ENCODE data around the gene GNB1L. TPM values are rescaled to one million over a fixed set of nuclear protein-coding genes. Genes with fewer than 3 reads are reported as not detected.
A peak's percentile ranks its signal among the peaks of the same experiment; 100 is the strongest.

GNB1L gene
- total and polyA plus RNA-seq, 9 of the 15 experiments (the other 6 are each of a cell fraction or from before 2014, with no cell fraction given): 0.56 to 50.5 (median 10.2) TPM

DNA sequence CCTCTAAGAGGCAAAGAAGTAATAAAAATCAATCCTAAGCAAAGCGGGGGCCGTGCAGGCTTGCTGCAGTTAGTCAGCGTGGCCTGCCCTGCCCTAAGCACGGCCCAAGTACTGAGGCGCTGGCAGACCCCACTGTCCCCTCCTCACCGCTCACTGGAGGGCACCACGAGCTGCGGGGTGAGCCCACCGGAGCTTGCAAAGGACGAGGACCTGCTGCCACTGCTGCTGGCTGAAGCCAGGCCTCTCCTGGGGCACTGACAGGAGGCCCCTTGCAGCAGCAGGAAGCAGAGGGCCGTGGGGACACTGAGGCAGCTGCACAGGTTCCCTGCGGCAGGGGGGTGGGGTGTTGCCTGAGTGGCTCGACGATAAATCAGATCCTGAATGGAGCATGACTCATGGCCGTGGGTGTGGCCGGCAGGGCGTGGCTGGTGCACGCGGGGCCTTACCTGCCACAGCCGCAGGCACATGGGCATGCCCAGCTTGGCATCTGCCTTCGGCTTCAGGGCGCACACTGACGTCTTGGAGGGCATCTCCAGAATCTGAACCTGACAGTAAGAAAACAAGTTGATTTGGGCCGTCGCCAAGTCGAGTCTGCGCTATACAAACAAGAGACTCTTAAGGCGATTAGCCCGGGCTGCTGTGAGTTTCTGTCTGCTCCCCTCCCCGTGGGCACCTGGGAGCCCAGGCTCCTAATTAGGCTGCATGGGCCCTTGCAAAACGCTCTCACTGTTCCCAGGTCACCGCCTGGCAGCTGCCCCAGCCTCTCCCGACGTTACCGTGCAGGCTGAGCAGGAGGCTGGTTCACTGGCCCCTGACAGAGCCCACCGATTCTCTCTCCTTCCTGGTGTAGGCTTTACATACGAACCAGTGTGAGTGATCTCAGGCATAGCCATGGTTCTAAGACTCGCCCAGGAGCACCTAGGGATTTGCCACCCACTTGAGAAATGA, 48.2 kb downstream of the GNB1L start (continued):
- TF ChIP-seq SAFB (IDR thresholded peaks at IDR 0.05; ENCODE audit: borderline replicate concordance, low read depth, low read length) (0 out of 2 replicates have a peak, but pooled peaks have one; percentile 26), SMARCC2 (IDR thresholded peaks at IDR 0.05; ENCODE audit: low read depth) (no peak; the same call in none of the 2 replicates), HMGN3 (IDR thresholded peaks at IDR 0.05; ENCODE audit: borderline replicate concordance, extremely low read depth, insufficient read length, low read depth, low read length) (peak; percentile 98), BACH1 (tag; IDR thresholded peaks at IDR 0.05) (no peak), GABPB1 (CRISPR knock-in tag; IDR thresholded peaks at IDR 0.05) (no peak), NCOA1 (IDR thresholded peaks at IDR 0.05; ENCODE audit: low read depth) (peak; percentile 39; the same call in 1 of the 2 replicates), TGIF2 (CRISPR knock-in tag; IDR thresholded peaks at IDR 0.05) (no peak), TRIM28 (IDR thresholded peaks at IDR 0.05) (no peak), ELF4 (CRISPR knock-in tag; IDR thresholded peaks at IDR 0.05) (no peak), CBX1 (IDR thresholded peaks at IDR 0.05; ENCODE audit: low read depth) (no peak), ZNF551 (CRISPR knock-in tag; IDR thresholded peaks at IDR 0.05) (no peak), MEF2D (tag; conservative IDR thresholded peaks at IDR 0.05; ENCODE audit: low read depth) (no peak), GABPB2 (CRISPR knock-in tag; conservative IDR thresholded peaks at IDR 0.05) (no peak), GTF2E2 (tag; IDR thresholded peaks at IDR 0.05) (no peak), ZKSCAN1 (IDR thresholded peaks at IDR 0.05; ENCODE audit: low read depth, low read length) (peak; percentile 63; the same call in 1 of the 2 replicates)
- TF ChIP-seq, protein P1, sequence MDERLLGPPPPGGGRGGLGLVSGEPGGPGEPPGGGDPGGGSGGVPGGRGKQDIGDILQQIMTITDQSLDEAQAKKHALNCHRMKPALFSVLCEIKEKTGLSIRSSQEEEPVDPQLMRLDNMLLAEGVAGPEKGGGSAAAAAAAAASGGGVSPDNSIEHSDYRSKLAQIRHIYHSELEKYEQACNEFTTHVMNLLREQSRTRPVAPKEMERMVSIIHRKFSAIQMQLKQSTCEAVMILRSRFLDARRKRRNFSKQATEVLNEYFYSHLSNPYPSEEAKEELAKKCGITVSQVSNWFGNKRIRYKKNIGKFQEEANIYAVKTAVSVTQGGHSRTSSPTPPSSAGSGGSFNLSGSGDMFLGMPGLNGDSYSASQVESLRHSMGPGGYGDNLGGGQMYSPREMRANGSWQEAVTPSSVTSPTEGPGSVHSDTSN (CRISPR knock-in tag; IDR thresholded peaks at IDR 0.05; ENCODE audit: low read depth): peak; percentile 87
- TF ChIP-seq, protein P1 (tag; conservative IDR thresholded peaks at IDR 0.05; ENCODE audit: low read depth): peak; percentile 98
- TF ChIP-seq, protein P2, sequence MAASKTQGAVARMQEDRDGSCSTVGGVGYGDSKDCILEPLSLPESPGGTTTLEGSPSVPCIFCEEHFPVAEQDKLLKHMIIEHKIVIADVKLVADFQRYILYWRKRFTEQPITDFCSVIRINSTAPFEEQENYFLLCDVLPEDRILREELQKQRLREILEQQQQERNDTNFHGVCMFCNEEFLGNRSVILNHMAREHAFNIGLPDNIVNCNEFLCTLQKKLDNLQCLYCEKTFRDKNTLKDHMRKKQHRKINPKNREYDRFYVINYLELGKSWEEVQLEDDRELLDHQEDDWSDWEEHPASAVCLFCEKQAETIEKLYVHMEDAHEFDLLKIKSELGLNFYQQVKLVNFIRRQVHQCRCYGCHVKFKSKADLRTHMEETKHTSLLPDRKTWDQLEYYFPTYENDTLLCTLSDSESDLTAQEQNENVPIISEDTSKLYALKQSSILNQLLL (CRISPR knock-in tag; IDR thresholded peaks at IDR 0.05; ENCODE audit: borderline replicate concordance): no peak
- TF ChIP-seq, protein P3, sequence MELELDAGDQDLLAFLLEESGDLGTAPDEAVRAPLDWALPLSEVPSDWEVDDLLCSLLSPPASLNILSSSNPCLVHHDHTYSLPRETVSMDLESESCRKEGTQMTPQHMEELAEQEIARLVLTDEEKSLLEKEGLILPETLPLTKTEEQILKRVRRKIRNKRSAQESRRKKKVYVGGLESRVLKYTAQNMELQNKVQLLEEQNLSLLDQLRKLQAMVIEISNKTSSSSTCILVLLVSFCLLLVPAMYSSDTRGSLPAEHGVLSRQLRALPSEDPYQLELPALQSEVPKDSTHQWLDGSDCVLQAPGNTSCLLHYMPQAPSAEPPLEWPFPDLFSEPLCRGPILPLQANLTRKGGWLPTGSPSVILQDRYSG (tag; conservative IDR thresholded peaks at IDR 0.05; ENCODE audit: low read depth): no peak; the same call in 1 of the 2 replicates
- TF ChIP-seq, protein P4, sequence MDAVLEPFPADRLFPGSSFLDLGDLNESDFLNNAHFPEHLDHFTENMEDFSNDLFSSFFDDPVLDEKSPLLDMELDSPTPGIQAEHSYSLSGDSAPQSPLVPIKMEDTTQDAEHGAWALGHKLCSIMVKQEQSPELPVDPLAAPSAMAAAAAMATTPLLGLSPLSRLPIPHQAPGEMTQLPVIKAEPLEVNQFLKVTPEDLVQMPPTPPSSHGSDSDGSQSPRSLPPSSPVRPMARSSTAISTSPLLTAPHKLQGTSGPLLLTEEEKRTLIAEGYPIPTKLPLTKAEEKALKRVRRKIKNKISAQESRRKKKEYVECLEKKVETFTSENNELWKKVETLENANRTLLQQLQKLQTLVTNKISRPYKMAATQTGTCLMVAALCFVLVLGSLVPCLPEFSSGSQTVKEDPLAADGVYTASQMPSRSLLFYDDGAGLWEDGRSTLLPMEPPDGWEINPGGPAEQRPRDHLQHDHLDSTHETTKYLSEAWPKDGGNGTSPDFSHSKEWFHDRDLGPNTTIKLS (IDR thresholded peaks at IDR 0.05; ENCODE audit: borderline replicate concordance, low read depth): peak; percentile 72; the same call in 1 of the 2 replicates
